D721Med (cell line): ENCODE measurements around the gene WBP1L.

ENCODE experiments used
- DNase-seq: peaks from one replicate; pipeline ENCODE4 v3.0.0; 2011; ENCODE audit warnings: low spot score; ENCODE audit not compliant: insufficient read length
- FAIRE-seq: peaks from 2 replicates; lab custom pipeline; 2011; peaks lifted over from hg19 to GRCh38; lab: Jason Lieb, UNC
- CTCF ChIP-seq: IDR thresholded peaks from 2 replicates; pipeline ENCODE4 v1.5.1; 2012; ENCODE audit warnings: mild to moderate bottlenecking, control low read depth; ENCODE audit not compliant: insufficient read depth; ENCODE audit errors: missing control alignments

Gene WBP1L

DNA sequence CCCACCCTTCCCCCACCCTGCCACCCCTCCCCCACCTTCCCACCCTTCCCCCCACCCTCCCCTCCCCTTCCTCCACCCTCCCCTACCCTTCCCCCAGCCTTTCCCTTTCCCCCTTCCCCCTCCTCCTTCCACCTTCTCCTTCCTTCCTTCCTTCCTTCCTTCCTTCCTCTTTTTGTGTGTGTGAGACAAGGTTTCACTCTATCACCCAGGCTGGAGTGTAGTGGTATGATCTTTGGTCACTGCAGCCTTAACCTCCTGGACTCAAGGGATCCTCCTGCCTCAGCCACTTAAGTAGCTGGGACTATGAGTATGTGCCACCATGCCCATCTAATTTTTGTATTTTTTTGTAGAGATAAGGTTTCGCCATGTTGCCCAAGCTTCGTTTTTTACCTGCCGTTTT, 58.2 kb downstream of the WBP1L start:
- FAIRE-seq = no peak
- no peak for TF ChIP-seq CTCF
- DNase-seq = no peak

DNA sequence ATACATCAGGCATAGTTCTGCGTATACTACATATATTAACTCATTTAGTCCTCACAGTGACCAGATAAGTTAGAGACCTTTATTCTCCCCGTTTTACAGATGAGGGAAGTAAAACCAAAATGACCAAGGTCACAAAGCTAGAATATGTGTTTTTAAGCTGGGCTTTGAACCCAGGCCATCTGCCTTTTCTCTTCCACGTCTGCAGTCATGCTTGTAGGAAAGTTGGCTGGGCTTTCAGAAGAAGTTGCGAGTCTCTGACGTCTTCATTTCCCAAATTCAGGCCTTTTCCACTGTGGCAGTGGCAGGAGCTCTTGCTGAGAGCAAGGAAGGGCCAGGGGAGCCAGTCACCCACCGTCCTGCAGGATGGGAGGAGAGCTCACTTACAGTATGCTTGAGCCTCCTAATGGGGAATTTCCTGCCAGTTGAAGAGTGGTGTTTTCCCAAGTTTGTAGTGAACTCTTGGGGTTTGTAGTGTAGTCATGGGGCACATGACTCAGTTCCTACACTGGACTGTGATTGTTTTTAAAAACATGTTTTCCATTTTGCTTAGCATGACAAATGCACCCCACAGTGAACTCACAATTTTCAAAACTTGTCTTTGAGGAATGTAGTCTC, 59.3 kb downstream of the WBP1L start:
- TF ChIP-seq CTCF = no peak
- FAIRE-seq (no peak), DNase-seq (no peak)

- no peak for FAIRE-seq
Measured at GRCh38 chr10:102804382-102805055, 60.8 kb downstream of the WBP1L start.

DNA sequence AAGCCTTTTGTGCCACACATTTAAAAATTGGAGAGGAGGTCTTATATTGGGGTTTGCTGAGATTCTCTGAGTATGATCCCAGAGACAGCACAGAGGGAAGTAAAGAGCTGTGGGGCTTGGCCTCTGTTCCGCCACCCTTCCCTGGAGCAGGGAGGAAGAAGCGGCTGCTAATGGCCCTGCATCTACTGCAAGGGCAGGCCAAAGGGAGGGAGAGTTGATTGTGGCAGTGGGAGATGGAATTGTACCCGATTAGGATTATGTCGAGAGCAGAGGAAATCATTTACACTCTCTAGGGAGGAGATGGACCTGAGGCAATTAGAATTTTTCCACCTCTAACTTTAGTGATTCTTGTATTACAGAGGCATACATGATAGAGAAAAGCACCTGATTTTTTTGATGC, 64.6 kb downstream of the WBP1L start:
- DNase-seq (no peak), FAIRE-seq (no peak)
- no peak for TF ChIP-seq CTCF

More at GRCh38 chr10:102804382-102805055, 60.8 kb downstream of the WBP1L start:
- no peak for DNase-seq
- no peak for TF ChIP-seq CTCF

DNA sequence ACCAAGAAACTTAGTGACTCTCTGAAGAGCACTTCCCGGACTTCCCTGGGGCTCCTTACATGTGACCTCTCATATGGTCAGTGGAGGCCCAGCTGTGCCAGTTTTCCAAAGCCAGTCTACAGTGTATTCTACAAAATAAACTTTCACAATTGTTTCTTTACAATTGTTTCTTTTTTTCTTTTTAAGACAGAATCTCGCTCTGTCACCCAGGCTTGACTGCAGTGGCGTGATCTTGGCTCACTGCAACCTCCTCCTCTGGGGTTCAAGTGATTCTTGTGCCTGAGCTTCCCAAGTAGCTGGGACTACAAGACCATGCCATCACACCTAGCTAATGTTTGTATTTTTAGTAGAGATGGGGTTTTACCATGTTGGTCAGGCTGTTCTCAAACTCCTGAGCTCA, 67.6 kb downstream of the WBP1L start:
- no peak for FAIRE-seq
- no peak for DNase-seq
- TF ChIP-seq CTCF = no peak

- FAIRE-seq (no peak), DNase-seq (no peak)
- no peak for TF ChIP-seq CTCF
Measured at GRCh38 chr10:102812231-102812876, 68.6 kb downstream of the WBP1L start.

DNA sequence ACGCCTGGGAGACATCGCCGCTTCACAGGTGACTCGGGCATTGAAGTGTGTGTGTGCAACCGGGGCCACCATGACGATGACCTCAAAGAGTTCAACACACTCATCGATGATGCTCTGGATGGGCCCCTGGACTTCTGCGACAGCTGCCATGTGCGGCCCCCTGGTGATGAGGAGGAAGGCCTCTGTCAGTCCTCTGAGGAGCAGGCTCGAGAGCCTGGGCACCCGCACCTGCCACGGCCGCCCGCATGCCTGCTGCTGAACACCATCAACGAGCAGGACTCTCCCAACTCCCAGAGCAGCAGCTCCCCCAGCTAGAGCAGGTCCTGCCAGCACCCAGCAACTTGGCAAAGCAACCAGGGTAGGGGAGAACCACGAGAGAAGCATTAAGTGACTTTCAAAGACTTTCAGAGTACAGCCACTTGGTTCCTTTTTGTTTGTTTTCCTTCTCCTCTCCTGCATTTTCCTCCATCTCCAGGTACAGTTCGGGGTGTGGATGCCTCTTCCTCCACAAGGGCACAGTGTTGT, 69.3 kb downstream of the WBP1L start:
- no peak for TF ChIP-seq CTCF
- no peak for DNase-seq
- no peak for FAIRE-seq
